ENCODE measurements around the gene FREM2.

FREM2 gene

DNA sequence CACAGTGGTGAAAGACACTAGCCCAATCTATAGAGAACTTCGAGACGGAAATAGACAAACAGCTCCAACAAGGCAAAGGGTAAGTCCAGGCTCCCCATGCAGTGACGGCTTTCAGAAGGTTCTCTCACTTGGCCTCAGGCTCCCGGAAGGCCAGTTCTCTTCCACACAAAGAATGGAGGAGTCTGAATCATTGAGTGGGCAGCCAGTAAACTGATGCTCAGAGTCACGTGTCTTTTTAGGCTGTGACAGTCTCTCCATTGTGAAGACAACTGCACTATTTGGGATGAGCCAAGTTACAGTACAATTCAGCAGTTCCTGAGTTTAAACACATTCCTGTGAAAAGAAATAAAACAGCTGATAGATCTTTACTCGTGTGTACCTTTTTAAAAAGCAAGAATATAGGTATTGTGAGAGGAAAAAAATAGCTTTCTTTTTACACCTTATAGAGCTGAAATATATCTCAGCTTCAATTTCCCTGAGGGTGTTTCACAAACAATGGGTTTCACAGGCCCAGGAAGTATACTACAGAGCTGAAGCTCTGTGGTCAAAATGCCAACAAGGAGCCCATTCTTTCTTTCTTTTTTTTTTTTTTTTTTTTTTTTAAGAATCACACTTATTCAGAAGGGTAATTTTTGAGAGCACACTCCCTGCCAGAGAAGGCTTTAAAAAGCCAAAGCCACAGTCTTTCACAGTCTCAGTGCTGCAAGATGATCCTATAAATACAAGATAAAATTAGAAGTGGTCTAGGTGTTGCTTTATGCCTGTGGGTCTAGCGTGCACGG, 135.1 kb downstream of the FREM2 start:
- no peak for DNase-seq (ENCODE audit: extremely low read depth in 1 of 2, low read depth in 1 of 2)

DNA sequence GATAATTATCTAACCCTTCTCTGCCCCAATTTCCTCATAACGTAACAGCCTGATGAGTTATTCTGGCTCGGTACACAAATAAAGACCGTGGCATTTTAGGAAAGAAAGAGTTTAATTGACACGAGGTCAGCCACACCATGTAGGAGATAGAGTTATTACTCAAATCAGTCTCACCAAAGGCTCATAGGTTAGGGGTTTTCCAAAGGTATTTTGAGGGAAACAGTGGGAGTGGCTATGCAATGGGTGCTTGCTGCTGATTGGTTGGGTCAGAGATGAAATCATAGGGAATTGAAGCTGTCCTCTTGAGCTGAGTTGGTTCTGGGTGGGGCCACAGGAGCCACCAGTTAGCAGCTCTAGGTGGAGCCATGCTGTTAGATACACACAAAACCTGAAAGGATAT, 137.5 kb downstream of the FREM2 start:
- DNase-seq (ENCODE audit: extremely low read depth in 1 of 2, low read depth in 1 of 2): no peak

DNA sequence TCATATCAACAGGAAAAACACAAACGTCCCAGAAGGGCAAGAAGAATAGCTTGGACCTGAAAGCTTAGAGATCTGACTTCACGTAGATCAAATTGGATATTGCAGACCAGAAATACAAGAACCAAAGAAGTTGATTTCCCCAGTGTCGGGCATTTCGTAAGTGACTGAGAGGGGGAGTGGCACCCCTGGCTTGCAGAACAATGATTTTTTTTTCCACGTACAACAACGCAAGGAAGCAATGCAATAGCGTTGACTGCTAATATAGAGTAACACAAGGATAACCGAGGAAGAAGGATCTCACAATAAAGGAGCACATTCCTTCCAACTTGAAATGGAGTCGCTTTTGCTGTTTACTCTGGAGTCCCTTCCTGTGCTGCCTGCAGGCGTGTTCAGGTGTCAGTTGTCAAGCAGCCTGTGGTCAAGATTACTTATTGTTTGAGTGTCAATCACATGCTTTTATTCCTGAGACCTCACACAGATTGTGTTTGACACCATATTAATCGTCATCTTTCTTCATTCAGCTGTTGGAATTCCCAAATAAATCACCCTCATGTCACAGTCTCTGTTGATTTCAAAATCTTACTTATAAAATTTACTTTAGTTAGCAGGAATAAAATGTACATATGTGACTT, 139.4 kb downstream of the FREM2 start:
- no peak for DNase-seq (ENCODE audit: extremely low read depth in 1 of 2, low read depth in 1 of 2)

DNA sequence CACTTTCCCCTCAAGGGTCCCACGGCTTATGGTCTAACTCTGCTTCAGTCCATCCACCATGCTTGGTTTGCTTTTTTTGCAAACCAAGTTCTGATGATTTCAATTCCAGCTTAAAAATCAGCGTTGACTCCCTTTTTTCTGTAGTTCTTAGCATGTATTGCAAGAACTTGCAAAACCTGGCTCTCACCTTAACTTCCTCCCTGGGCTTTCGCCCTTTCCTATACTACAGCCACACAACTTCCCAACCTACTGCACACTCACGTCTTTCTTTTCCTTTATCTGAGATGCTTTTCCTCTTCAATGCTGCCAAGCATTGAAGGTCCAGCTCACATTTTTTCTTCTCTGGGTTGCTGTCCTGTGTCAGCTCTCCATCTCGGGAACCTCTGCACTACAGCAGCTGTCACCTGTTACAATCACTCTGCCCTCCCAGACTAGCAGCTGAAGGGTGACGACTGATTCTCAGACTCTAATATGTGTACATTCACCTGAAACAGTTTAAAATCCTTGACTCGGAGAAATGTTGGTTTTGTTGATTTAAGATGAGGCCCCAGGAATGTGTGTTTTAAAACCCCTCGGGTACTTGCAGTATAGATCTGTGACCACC, 143.7 kb downstream of the FREM2 start:
- DNase-seq (ENCODE audit: extremely low read depth in 1 of 2, low read depth in 1 of 2): no peak

DNA sequence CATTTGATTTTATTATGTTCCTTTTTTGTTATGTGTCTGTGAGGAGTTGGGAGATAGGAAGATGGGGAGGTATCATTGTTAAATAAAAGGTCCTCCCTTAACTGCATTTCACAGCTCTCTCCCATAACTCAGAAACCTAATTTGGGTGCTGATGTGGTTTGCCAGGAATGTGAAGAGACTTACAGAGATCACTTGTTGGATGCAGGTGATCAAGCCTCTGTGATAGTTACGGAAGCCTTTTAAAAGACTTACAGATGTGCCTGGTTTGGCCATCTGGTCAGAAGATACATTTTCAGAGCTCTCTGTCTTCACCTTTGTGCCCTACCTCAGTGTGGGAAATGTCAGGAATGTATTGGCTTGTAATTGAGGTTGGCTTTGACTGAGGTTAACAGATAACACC, 157.7 kb downstream of the FREM2 start:
- no peak for DNase-seq (ENCODE audit: extremely low read depth in 1 of 2, low read depth in 1 of 2)

DNA sequence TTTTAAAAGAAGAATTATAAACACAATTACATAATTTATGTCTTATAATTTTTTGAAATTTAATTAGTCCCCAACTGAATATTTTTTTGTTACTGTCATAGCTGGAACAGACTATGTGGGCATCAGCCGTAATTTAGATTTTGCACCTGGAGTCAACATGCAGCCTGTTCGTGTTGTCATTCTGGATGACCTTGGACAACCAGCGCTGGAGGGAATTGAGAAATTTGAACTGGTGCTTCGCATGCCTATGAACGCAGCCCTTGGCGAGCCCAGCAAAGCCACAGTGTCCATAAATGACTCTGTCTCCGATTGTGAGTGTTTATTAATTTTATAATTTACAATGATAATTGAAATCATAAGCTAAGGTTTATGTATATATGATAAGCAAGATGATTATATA, 161.5 kb downstream of the FREM2 start:
- no peak for DNase-seq (ENCODE audit: extremely low read depth in 1 of 2, low read depth in 1 of 2)

DNA sequence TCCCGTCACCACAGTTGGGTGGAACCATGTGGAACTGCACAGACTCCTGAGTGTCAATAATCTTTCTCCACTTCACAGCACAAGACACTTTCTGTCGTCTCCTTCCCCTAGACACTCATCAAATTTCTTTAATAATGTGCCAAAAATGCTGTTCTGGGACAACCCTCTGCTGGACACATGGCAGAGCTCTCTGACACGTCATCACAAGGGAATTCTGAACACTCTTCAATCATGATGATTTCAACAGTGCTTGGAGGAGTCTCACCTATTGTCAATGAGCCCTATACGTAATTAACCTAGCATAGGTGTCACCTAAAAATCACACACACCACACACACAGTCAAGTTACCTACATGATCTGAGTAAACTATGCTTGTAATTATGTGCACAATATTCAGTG, 162.4 kb downstream of the FREM2 start:
- DNase-seq (ENCODE audit: extremely low read depth in 1 of 2, low read depth in 1 of 2): no peak

DNA sequence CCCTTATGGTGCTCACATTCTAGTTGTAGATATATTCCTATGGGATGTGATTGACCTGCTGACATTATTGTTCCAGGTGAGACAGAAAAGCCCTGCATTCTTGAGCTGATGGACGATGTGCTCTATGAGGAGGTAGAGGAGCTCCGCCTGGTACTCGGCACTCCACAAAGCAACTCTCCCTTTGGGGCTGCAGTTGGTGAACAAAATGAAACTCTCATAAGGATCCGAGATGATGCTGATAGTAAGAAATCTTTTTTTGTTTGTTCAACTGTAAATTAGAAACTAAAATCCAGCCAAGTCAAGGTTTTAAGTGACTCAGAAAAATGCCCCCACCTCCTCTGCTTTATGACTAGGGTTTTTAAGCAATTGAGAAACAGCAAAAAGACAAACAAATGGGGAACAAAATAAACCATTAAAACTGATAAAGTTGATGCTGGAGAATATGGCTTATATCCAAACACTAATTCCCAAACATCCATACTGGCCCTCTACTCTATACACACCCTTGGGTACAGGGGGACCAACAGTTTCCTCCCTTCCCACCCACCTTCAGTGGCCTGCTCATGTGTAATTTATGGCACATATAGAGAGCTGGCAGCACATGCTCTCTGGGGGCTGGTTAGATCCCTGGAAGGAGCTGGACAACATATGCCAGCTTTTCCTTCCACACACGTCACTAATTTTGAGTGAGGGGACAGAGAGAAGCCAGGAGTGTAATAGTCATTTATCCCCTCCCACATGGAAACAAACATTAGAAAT, 164.2 kb downstream of the FREM2 start:
- no peak for DNase-seq (ENCODE audit: extremely low read depth in 1 of 2, low read depth in 1 of 2)

DNA sequence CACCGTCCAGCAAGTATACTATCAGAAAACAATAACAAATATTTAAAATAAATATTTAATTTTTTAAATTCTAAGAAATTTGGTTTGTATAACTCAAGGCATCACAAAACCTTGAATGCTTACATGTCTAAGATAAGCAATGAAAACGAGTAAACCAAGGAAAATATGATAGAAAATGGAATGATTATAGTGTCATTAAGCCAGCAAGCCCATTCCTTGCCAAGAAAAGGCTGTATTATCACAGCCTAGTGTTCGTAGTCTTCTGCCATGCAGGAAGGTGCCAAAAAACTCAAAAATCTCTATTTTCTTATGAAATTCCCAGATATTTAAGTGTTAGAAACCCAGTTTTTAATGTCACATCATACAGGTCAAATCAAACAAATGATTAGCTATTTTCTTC, 167.3 kb downstream of the FREM2 start:
- DNase-seq (ENCODE audit: extremely low read depth in 1 of 2, low read depth in 1 of 2): no peak

DNA sequence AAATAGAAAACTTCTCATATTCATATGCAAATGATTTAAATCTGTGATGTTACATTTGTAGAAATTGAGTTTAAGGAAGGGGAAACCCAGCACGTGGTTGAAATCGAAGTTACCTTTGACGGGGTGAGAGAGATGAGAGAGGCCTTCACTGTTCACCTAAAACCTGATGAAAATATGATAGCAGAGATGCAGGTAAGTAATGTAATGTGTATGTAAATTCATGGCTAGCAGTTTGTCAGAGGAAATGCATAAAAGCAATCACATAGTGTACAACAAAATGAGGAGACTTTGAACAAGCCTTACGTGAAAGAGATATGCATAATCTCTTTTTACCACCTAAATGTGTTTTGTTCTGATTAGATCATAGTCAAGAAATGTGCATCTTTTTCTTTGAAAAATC, 169.2 kb downstream of the FREM2 start:
- DNase-seq (ENCODE audit: extremely low read depth in 1 of 2, low read depth in 1 of 2): no peak

DNA sequence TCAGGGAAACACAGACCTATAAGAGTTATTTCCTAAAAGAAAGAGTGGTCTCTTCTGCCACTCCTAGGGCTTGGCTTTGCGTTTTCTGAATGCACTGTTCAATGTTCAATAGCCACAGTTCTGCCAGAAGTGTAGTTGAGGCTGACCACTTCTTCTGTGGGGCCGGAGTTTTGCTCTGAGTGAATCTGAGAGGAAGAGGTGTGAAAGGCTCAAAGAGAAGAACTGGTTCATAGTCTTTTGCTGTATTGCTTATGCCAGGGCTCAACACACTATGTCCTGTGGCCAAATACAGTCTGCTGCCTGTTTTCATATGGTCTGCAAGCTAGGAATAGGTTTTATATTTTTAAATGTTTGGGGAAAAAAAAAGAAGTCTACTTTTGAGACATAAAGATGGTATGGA, 175.6 kb downstream of the FREM2 start:
- no peak for DNase-seq (ENCODE audit: extremely low read depth in 1 of 2, low read depth in 1 of 2)

DNA sequence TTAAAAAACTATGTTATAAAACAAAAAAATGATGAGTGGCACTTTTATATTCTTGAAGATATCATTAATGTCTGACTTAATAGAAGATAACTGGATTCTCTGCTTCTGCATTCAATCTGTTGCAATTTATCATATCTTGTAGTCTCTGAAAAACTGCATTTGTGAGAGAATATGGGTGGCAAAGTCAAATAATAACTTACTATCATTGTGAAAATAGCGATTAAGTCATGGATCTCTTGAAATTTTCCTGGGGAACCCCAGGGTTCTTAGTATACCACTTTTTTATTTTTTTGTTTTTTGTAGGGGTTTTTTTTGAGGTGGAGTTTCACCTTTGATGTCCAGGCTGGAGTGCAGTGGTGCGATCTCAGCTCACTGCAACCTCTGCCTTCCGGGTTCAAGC, 176.7 kb downstream of the FREM2 start:
- DNase-seq (ENCODE audit: extremely low read depth in 1 of 2, low read depth in 1 of 2): no peak

DNA sequence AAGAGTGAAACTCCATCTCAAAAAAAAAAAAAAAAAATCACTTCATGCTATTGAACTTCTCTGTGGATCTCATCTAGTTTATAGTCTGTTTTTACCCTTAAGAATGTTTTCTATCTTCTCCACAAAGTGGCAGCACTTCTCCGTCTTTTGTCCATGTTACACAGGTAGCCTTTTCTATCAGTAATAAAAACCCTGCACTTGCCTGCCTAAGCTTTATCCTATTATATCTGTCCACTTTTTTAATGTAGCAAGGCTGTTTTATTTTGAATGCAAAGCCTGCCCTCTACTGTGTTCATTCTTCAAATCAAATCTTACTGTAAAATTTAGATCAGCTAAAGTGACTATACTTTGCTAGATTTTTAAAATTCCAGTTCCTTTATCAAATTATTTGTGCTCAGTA, 179.8 kb downstream of the FREM2 start:
- no peak for DNase-seq (ENCODE audit: extremely low read depth in 1 of 2, low read depth in 1 of 2)

DNA sequence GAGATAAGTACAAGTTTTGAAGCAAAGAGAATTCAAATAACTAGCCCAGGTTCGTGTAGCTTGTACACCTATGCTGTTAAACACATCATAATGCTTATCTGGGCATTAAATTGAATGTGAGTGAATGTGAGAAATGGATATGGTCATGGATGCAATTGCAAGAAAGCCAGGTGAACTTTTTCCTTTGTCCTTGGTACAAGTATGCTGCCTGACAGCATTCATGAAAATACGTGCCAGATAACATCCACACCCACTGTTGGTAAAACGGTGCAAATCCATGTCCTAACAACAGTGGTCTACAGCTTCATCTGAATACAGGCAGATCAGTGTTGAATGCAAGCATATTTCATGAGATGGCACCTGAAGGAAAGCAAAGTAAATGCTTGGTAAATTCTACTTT, 181.5 kb downstream of the FREM2 start:
- DNase-seq (ENCODE audit: extremely low read depth in 1 of 2, low read depth in 1 of 2): no peak

DNA sequence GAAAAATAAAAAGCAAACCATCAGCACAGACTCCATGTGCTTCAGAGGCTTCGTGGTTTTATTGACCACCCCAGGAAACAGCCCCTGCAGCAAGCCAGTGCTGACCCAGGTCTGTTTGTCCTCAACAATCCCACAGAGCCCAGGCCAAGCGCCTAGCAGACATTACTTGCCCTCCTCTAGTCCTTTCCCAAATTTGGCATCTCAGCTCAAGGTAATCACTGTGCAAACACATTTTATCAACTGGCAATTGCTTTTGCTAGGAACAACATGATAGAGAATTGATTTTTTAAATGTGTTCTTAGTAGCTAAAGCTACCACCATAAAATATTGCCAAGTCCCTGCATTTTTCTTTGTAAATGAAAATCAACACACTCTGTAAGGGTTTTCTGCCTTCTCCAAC, 182.0 kb downstream of the FREM2 start:
- no peak for DNase-seq (ENCODE audit: extremely low read depth in 1 of 2, low read depth in 1 of 2)

DNA sequence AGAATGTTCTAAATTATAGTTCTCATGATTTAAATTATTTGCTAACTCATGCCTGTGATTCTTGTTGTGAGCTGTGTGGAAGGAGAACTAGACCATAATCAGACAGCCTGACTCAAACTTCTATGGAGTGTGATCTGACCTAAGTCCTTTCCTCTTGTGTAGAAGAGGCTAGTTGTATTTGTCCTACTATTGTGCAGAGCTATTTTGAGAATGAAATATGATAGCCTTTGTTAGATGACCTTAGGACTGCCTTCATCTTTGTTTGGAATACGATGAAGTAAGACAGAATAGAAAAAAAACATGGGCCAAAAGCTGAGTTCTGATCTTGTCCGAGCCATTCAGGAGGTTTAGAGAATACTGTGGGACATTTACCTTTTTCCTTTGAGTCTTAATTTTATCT, 184.4 kb downstream of the FREM2 start:
- no peak for DNase-seq (ENCODE audit: extremely low read depth in 1 of 2, low read depth in 1 of 2)

DNA sequence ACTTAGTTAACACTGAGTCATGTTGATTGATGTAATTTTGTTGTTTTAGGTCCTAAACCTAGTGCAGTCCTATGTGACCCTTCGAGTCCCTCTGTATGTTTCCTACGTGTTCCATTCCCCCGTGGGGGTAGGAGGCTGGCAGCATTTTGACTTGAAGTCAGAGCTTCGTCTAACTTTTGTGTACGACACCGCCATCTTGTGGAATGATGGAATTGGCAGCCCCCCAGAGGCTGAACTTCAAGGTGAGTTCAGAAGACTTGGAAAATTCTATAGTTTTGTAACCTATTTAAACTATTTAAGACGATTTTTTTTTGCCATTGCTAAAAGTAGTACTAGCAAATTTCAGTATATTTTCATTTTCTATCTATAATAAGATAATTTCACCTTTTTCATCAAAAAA, 185.8 kb downstream of the FREM2 start:
- no peak for DNase-seq (ENCODE audit: extremely low read depth in 1 of 2, low read depth in 1 of 2)

DNA sequence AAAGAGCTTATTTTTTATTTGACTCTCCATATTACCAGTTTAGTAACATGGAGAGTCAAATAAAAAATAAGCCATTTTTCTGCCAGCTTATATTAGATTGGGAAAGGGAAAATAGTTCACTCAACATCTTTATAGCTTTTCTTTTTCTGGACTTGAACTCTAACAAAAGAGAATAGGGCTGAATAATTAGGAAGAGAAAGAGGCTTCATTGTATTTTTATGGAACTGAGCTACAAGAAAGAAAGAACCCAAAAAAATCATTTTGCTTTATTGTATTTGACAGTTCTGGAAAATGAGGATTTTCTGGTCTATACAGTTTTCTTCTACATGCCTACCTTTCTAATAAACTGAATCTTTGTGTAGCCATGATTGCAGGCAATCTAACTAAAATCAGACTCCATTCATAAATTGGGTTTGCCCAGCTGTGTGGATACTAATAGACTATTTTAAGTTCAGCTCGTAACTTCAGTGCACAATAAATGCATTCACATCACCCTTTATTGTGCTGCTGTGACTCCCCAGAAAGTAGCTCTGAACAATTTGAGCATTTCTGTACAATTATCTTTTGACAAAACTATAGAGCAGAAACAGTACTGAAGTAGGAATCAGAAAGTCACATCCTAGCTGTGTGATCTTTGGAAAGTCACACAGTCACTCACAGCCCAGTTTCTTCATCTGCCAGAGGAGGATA, 188.5 kb downstream of the FREM2 start:
- DNase-seq (ENCODE audit: extremely low read depth in 1 of 2, low read depth in 1 of 2): no peak

DNA sequence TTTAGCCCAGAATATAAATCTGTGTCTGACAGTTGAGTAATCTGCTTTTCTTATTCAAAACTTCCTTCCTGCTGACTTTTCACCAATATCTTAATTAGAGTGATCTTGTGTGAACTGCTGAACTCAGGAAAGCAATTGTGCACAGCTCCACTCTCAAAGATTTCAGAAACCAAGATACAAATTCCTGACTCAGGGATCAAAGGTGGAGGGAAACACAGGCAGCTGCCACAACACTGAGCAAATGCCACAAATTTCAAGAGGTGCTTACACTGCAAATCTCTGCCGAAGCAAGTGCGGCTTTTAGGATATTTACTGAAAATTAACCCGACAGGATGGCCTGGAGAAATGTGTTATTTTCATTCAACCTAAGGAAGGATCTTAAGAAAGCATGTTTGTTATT, 192.4 kb downstream of the FREM2 start:
- no peak for DNase-seq (ENCODE audit: extremely low read depth in 1 of 2, low read depth in 1 of 2)

DNA sequence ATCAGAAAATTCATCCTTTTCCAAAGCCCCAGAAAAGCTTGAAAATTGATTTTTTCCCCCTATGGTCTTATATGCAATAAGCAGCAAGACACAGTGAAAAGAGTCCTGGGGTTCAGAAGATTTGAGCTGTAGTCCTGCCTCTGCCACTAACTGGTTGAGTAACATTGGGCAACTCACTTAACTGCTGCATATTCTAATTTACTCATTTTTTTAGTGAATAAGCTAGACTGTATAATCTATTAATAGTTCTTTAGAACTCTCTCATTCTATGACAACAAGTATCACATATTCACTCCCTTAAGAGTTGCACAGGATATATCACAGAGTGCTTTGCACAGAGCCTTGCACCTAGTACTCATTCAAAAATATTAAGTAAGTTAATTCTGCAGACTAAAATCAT, 192.9 kb downstream of the FREM2 start:
- DNase-seq (ENCODE audit: extremely low read depth in 1 of 2, low read depth in 1 of 2): no peak

DNA sequence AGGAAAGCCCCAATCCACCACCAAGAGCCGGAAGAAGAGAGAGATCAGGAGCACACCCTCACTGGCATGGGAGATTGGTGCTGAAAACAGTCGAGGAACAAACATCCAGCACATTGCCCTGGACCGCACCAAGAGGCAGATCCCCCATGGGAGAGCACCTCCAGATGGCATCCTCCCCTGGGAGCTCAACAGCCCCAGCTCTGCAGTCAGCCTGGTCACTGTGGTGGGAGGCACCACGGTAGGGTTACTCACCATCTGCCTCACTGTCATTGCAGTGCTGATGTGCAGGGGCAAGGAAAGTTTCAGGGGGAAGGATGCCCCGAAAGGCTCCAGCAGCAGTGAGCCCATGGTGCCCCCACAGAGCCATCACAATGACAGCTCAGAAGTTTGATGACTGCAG, 193.5 kb downstream of the FREM2 start:
- DNase-seq (ENCODE audit: extremely low read depth in 1 of 2, low read depth in 1 of 2): no peak

All from activated CD8-positive, alpha-beta memory T cell treated with anti-CD3 and anti-CD28 coated beads for 1 hour (primary cell).